Ureter (tissue), 1 donor: ENCODE measurements around the gene KRT35. TPM values are rescaled to one million over a fixed set of nuclear protein-coding genes. Genes with fewer than 3 reads are reported as not detected.
"Not testable (repeated sequence)": the region's sequence is repeated elsewhere in the genome, so short reads cannot be mapped to it uniquely, and the experiment has no call there.

Experiments used
- DNase-seq: peaks from one replicate; pipeline ENCODE4 v3.0.0-alpha.2; 2020; ENCODE audit warnings: low spot score
- total RNA-seq: library from RNA; stranded (reverse); gene quantifications from one replicate; pipeline ENCODE4 v1.2.4, GENCODE V29; 2023
- donor health status: DM: yes; HTN: yes; CAD: no.

The KRT35 gene
- total RNA-seq, 1 donor from 2014 or later: not detected

GRCh38 chr17:41453066-41453465 is 27.9 kb downstream of the KRT35 start:
- DNase-seq: no peak

- no peak for DNase-seq
These were observed 28.7 kb downstream of the KRT35 start for GRCh38 chr17:41452281-41452680.

GRCh38 chr17:41451154-41451728 is 29.7 kb downstream of the KRT35 start:
- no peak for DNase-seq

- no peak for DNase-seq
These were observed 31.9 kb downstream of the KRT35 start for GRCh38 chr17:41449008-41449407.

- DNase-seq: no peak
These were observed 32.4 kb downstream of the KRT35 start for GRCh38 chr17:41448506-41448905.

- no peak for DNase-seq
These were observed 34.1 kb downstream of the KRT35 start for GRCh38 chr17:41446806-41447205.

- DNase-seq: no peak
These were observed 36.3 kb downstream of the KRT35 start for GRCh38 chr17:41444640-41445039.

- no peak for DNase-seq
These were observed 36.8 kb downstream of the KRT35 start for GRCh38 chr17:41444186-41444585.

GRCh38 chr17:41442739-41443138 is 38.2 kb downstream of the KRT35 start:
- no peak for DNase-seq

- no peak for DNase-seq
These were observed 40.4 kb downstream of the KRT35 start, which contains the start of gene KRT38 for GRCh38 chr17:41440531-41441033. TSS of gene KRT38 (minus strand) at chr17:41440983. CDS start at chr17:41440921, 62 bp downstream.

GRCh38 chr17:41439375-41439774 is 41.6 kb downstream of the KRT35 start:
- DNase-seq: no peak

GRCh38 chr17:41437769-41438168 is 43.2 kb downstream of the KRT35 start:
- DNase-seq: no peak

- DNase-seq: no peak
These were observed 43.7 kb downstream of the KRT35 start for GRCh38 chr17:41437254-41437653.

GRCh38 chr17:41434415-41434814 is 46.5 kb downstream of the KRT35 start:
- DNase-seq: no peak

GRCh38 chr17:41434005-41434404 is 46.9 kb downstream of the KRT35 start:
- DNase-seq: no peak

- no peak for DNase-seq
These were observed 47.4 kb downstream of the KRT35 start for GRCh38 chr17:41433586-41433985.

GRCh38 chr17:41430376-41430775 is 50.6 kb downstream of the KRT35 start:
- not testable (repeated sequence) for DNase-seq

- DNase-seq: no peak
These were observed 51.3 kb downstream of the KRT35 start for GRCh38 chr17:41429667-41430066.

- DNase-seq: no peak
These were observed 52.2 kb downstream of the KRT35 start for GRCh38 chr17:41428591-41429291.
